Nephron progenitor cell (in vitro differentiated cells): ENCODE results near the gene ZNF184.
A peak's percentile ranks its signal among the peaks of the same experiment; 100 is the strongest.

Experiments used
- DNase-seq: peaks from one replicate; pipeline ENCODE4 v3.0.0; 2021
- H3K27ac Mint-ChIP-seq: 2 replicates; pipeline ENCODE4 v1.8.0; 2021; ENCODE audit warnings: mild to moderate bottlenecking, moderate library complexity, mixed read lengths
- H3K27me3 Mint-ChIP-seq: 2 replicates; pipeline ENCODE4 v1.8.0; 2021; ENCODE audit warnings: mild to moderate bottlenecking, low read depth, mixed read lengths; ENCODE audit not compliant: poor library complexity
- H3K36me3 Mint-ChIP-seq: 2 replicates; pipeline ENCODE4 v1.8.0; 2021; ENCODE audit warnings: low read depth, mixed read lengths
- H3K4me1 Mint-ChIP-seq: 2 replicates; pipeline ENCODE4 v1.8.0; 2021; ENCODE audit warnings: mixed read lengths
- H3K4me3 Mint-ChIP-seq: 2 replicates; pipeline ENCODE4 v1.8.0; 2021; ENCODE audit warnings: mild to moderate bottlenecking, moderate library complexity, mixed read lengths
- H3K9me3 Mint-ChIP-seq: 2 replicates; pipeline ENCODE4 v1.8.0; 2021; ENCODE audit warnings: mild to moderate bottlenecking, moderate library complexity, mixed read lengths
- TF ChIP-seq, protein P1 (sequence below): fragments of 200-600 bp; sonication (generic); IDR thresholded peaks from 2 replicates; pipeline ENCODE4 v1.5.0; 2021; ENCODE audit warnings: antibody characterized with exemption

Gene ZNF184

DNA sequence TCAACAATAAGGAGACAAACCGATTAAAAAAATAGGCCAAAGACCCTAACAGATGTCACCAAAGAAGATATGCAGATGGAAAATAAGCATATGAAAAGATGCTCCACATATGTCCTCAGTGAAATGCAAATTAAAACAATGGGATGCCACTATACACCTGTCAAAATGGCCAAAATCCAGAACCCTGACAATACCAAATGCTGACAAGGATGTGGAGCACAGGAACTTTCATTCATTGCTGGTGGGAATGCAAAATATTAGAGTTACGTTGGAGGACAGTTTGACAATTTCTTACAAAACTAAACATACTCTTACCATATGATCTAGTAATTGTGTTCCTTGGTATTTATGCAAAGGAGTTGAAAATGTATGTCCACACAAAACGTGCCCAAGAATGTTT is 1.8 kb upstream of the ZNF184 start:
- Mint-ChIP-seq H3K4me3 (peak overlapping the region; percentile 97), H3K27me3 (peaks cover 17% of the 10 kb centered on the region), H3K36me3 (peaks cover 13% of the 10 kb centered on the region), H3K9me3 (peaks cover 12% of the 10 kb centered on the region), H3K27ac (no peak overlapping the region), H3K4me1 (peaks cover 28% of the 10 kb centered on the region)
- no peak for DNase-seq
- TF ChIP-seq, protein P1, sequence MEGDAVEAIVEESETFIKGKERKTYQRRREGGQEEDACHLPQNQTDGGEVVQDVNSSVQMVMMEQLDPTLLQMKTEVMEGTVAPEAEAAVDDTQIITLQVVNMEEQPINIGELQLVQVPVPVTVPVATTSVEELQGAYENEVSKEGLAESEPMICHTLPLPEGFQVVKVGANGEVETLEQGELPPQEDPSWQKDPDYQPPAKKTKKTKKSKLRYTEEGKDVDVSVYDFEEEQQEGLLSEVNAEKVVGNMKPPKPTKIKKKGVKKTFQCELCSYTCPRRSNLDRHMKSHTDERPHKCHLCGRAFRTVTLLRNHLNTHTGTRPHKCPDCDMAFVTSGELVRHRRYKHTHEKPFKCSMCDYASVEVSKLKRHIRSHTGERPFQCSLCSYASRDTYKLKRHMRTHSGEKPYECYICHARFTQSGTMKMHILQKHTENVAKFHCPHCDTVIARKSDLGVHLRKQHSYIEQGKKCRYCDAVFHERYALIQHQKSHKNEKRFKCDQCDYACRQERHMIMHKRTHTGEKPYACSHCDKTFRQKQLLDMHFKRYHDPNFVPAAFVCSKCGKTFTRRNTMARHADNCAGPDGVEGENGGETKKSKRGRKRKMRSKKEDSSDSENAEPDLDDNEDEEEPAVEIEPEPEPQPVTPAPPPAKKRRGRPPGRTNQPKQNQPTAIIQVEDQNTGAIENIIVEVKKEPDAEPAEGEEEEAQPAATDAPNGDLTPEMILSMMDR: no peak

DNA sequence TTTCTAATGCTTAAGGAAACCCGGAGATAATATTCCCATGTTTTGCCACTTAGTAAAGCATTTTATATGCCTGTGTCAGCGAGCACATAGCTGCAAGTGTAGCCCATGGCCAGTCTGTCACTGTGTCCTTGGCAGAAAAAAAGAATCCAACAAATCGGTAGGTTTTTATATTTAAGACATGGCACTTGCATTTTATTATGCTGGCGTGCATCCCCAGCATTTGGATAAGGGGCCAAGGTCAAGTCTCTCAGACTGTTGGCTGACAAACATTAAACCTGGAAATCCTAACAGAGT is 1.2 kb upstream of the ZNF184 start:
- no peak overlapping the region for H3K27ac Mint-ChIP-seq
- peaks cover 32% of the 10 kb centered on the region for H3K4me1 Mint-ChIP-seq
- peaks cover 17% of the 10 kb centered on the region for H3K27me3 Mint-ChIP-seq
- TF ChIP-seq, protein P1: no peak
- H3K36me3 Mint-ChIP-seq: peaks cover 19% of the 10 kb centered on the region
- no peak for DNase-seq
- peak overlapping the region; percentile 97 for H3K4me3 Mint-ChIP-seq
- peaks cover 18% of the 10 kb centered on the region for H3K9me3 Mint-ChIP-seq

DNA sequence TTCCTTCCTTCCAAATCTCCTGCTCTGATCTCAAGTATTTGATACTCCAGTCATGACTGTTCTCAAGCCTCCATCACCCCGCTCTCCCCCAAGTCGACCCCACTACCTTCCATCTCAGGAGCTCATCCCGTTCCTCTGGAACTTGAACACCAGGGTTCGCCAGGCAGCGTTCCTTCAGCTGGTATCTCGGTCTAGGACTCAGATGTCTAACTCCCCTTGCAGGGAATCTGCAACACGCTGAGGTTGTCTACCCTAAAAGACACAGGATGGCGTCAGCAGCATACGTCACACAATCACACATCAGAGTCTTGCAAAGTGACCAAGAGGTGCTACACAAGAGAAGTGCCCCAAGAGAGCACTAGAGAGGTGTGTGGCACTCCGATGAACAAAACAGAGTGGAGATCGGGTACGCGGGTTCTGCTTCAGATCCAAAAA is 706 bp downstream of the ZNF184 start:
- H3K27ac Mint-ChIP-seq: peak overlapping the region; percentile 96
- peak overlapping the region; percentile 97 for H3K4me3 Mint-ChIP-seq
- TF ChIP-seq, protein P1: no peak
- H3K36me3 Mint-ChIP-seq: peaks cover 38% of the 10 kb centered on the region
- H3K9me3 Mint-ChIP-seq: peaks cover 37% of the 10 kb centered on the region
- H3K4me1 Mint-ChIP-seq: peaks cover 32% of the 10 kb centered on the region
- peaks cover 17% of the 10 kb centered on the region for H3K27me3 Mint-ChIP-seq
- DNase-seq: peak; percentile 51

DNA sequence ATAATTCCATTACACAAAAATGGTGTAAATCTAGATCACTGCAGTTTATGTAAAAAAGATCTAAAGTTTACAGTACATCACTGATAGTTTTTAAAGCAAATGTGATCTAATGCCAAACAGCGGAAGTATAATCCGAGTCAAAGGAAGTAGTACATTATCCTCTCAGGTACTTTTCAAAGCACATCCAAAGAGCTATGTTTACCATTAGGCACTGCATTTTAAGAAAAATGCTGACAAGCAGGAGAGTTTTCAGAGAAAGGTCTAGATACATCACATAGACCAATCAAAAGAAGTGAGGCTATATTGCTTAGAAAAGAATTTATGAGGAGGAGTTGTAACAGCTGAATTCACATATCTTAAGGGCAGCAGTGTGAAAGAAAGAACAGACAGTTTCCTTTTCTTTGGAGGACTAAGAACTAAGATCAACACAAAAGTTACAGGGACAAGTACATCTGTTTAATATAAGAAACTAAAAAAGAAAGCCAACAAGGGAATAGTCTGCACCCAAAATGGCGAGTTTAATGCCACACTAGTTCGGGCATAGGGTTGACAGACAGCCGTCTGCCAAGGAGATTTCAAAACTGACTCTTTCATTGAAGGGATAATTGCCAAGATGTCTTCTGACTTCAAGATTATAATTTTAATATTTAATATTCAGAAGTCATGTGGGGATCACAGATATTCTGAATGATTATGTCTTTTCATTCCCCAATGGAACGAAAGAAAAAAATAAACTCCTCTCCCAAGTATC is 1.4 kb downstream of the ZNF184 start:
- peaks cover 32% of the 10 kb centered on the region for H3K4me1 Mint-ChIP-seq
- H3K9me3 Mint-ChIP-seq: peaks cover 43% of the 10 kb centered on the region
- DNase-seq: no peak
- peak overlapping the region; percentile 97 for H3K4me3 Mint-ChIP-seq
- H3K27me3 Mint-ChIP-seq: peaks cover 17% of the 10 kb centered on the region
- TF ChIP-seq, protein P1: no peak
- peaks cover 45% of the 10 kb centered on the region for H3K36me3 Mint-ChIP-seq
- H3K27ac Mint-ChIP-seq: no peak overlapping the region

DNA sequence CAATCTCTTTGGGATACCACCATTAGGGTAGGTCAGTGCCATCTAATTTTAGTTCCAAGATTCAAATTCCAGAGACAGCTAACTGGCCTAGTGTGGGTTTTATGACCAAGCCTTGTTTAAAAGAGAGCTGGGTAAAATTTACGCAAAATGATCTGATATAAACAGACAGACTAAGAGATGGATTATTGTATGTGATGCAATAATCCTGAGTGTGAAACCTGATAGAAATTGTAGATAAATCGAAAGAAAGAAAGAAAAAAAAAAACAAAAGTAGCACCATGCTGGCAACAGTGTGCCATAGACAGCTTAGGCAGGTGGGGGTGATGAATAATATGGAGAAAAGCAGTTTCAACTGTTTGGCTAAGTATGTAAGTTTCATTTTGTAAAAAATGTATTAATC is 2.9 kb downstream of the ZNF184 start:
- Mint-ChIP-seq H3K27ac (no peak overlapping the region), H3K27me3 (peaks cover 10% of the 10 kb centered on the region), H3K4me3 (peak overlapping the region; percentile 59), H3K9me3 (peaks cover 51% of the 10 kb centered on the region), H3K36me3 (peaks cover 59% of the 10 kb centered on the region), H3K4me1 (peaks cover 32% of the 10 kb centered on the region)
- no peak for DNase-seq
- TF ChIP-seq, protein P1: no peak

DNA sequence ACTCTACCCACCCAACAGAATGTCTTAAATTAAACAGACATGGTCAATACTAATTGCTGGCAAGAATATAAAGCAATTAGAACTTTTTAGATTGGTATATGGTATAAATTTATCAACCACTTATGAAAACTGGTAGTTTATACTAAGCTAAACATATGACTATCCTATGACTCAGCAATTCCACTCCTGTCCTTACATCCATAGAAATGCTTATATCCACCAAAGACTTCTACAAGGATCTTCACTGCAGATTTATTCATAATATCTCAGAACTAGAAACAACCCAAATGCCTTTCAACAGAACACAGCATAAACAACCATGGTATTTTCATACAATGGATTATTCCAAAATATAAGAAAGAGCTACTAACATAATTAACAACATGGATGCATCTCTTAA is 4.6 kb downstream of the ZNF184 start:
- Mint-ChIP-seq H3K27me3 (peaks cover 6% of the 10 kb centered on the region), H3K4me1 (peaks cover 32% of the 10 kb centered on the region), H3K4me3 (no peak overlapping the region), H3K27ac (no peak overlapping the region), H3K36me3 (peaks cover 76% of the 10 kb centered on the region), H3K9me3 (peaks cover 68% of the 10 kb centered on the region)
- no peak for DNase-seq
- TF ChIP-seq, protein P1: no peak
